ENCODE data around the gene SPRYD7. TPM values are rescaled to one million over a fixed set of nuclear protein-coding genes. Genes with fewer than 3 reads are reported as not detected.

The SPRYD7 gene
- total RNA-seq: 13.4 TPM
- long read RNA-seq, transcript SPRYD7-201 (5 exons, 3,053 nt): major isoform, 10 of 17 reads
- long read RNA-seq, partial matches to known transcripts: 1 of 17 reads
- long read RNA-seq, other reads (novel, unspliced or antisense): 3 of 17 reads

GRCh38 chr13:49936075-49936967 lies at the start of gene SPRYD7:
Gene SPRYD7, minus strand, starts transcription at chr13:49936340. Its CDS starts 105 bp downstream, at chr13:49936235.
- DNase-seq: peak; percentile 98
- peaks cover 63% of the 10 kb centered on the region for H3K4me1 ChIP-seq

GRCh38 chr13:49985129-49985528 lies 49.0 kb upstream of the SPRYD7 start:
- Histone ChIP-seq H3K4me3 (no peak overlapping the region), H3K27me3 (ENCODE audit: low read depth) (no peaks in the 10 kb centered on the region), H3K36me3 (peaks cover 9% of the 10 kb centered on the region), H3K27ac (replicated peaks) (no peak overlapping the region), H3K4me1 (peaks cover 20% of the 10 kb centered on the region), H3K9me3 (replicated peaks) (no peaks in the 10 kb centered on the region)
- TF ChIP-seq CTCF (IDR thresholded peaks at IDR 0.05; ENCODE audit: borderline replicate concordance): no peak
- no peak for DNase-seq
- intact Hi-C loops (cut with micrococcal nuclease): no loop called here

More at GRCh38 chr13:49936075-49936967, at the start of gene SPRYD7:
- no peaks in the 10 kb centered on the region for H3K9me3 ChIP-seq (replicated peaks)
- H3K36me3 ChIP-seq: no peaks in the 10 kb centered on the region
- no peaks in the 10 kb centered on the region for H3K27me3 ChIP-seq (ENCODE audit: low read depth)
- peak; percentile 96 for TF ChIP-seq CTCF (IDR thresholded peaks at IDR 0.05; ENCODE audit: borderline replicate concordance)
- intact Hi-C loops (cut with micrococcal nuclease): no loop called here
- H3K4me3 ChIP-seq: peak within 1 kb of the TSS; percentile 89
- H3K27ac ChIP-seq (replicated peaks): peak within 1 kb of the TSS; percentile 90

- no peak overlapping the region for H3K4me3 ChIP-seq
- no peak for DNase-seq
- H3K9me3 ChIP-seq (replicated peaks): no peaks in the 10 kb centered on the region
- no peak overlapping the region for H3K27ac ChIP-seq (replicated peaks)
- H3K27me3 ChIP-seq (ENCODE audit: low read depth): no peaks in the 10 kb centered on the region
- intact Hi-C loops (cut with micrococcal nuclease): no loop called here
- H3K4me1 ChIP-seq: peaks cover 24% of the 10 kb centered on the region
- no peak for TF ChIP-seq CTCF (IDR thresholded peaks at IDR 0.05; ENCODE audit: borderline replicate concordance)
- H3K36me3 ChIP-seq: no peaks in the 10 kb centered on the region
These were observed 44.1 kb upstream of the SPRYD7 start for GRCh38 chr13:49980266-49980665.

GRCh38 chr13:49977992-49978391 lies 41.9 kb upstream of the SPRYD7 start:
- DNase-seq: no peak
- peaks cover 17% of the 10 kb centered on the region for H3K4me1 ChIP-seq
- H3K27me3 ChIP-seq (ENCODE audit: low read depth): no peaks in the 10 kb centered on the region
- no peak overlapping the region for H3K27ac ChIP-seq (replicated peaks)
- no peak overlapping the region for H3K4me3 ChIP-seq
- no peak for TF ChIP-seq CTCF (IDR thresholded peaks at IDR 0.05; ENCODE audit: borderline replicate concordance)
- no peaks in the 10 kb centered on the region for H3K9me3 ChIP-seq (replicated peaks)
- no peaks in the 10 kb centered on the region for H3K36me3 ChIP-seq
- intact Hi-C loops (cut with micrococcal nuclease): loop anchor here (5.0 to 10.0 kb wide), 2 partner anchors 557 to 824 kb away; no protein-coding TSS in a partner anchor

GRCh38 chr13:49976314-49977258 lies 40.4 kb upstream of the SPRYD7 start:
- Histone ChIP-seq H3K27me3 (ENCODE audit: low read depth) (no peaks in the 10 kb centered on the region), H3K36me3 (no peaks in the 10 kb centered on the region), H3K4me1 (peaks cover 17% of the 10 kb centered on the region), H3K9me3 (replicated peaks) (no peaks in the 10 kb centered on the region), H3K4me3 (no peak overlapping the region), H3K27ac (replicated peaks) (no peak overlapping the region)
- peak; percentile 56 for DNase-seq
- TF ChIP-seq CTCF (IDR thresholded peaks at IDR 0.05; ENCODE audit: borderline replicate concordance): peak; percentile 90
- intact Hi-C loops (cut with micrococcal nuclease): loop anchor here (5.0 to 10.0 kb wide), 2 partner anchors 558 to 826 kb away; no protein-coding TSS in a partner anchor

Data from left ventricle myocardium inferior (tissue), 1 donor.